ENCODE measurements around the gene UPF1.
"Not testable (repeated sequence)": the region's sequence is repeated elsewhere in the genome, so short reads cannot be mapped to it uniquely, and the experiment has no call there.

UPF1 gene

GRCh38 chr19:18799389-18799970 is 32.3 kb upstream of the UPF1 start:
- no peak for DNase-seq

GRCh38 chr19:18800079-18800478 is 31.7 kb upstream of the UPF1 start:
- no peak for DNase-seq

GRCh38 chr19:18800636-18801035 is 31.1 kb upstream of the UPF1 start:
- DNase-seq, result no peak

- no peak for DNase-seq
These were observed 29.4 kb upstream of the UPF1 start for GRCh38 chr19:18802354-18802753.

- DNase-seq, result no peak
These were observed 28.1 kb upstream of the UPF1 start for GRCh38 chr19:18803550-18804138.

GRCh38 chr19:18804139-18804601 is 27.6 kb upstream of the UPF1 start:
- DNase-seq, result no peak

- DNase-seq, result no peak
These were observed 27.1 kb upstream of the UPF1 start for GRCh38 chr19:18804643-18805042.

- no peak for DNase-seq
These were observed 23.9 kb upstream of the UPF1 start for GRCh38 chr19:18807861-18808331.

GRCh38 chr19:18809149-18809868 is 22.4 kb upstream of the UPF1 start:
- DNase-seq, result no peak

- DNase-seq, result not testable (repeated sequence)
These were observed 20.1 kb upstream of the UPF1 start for GRCh38 chr19:18811638-18812037.

- DNase-seq, result no peak
These were observed 17.7 kb upstream of the UPF1 start for GRCh38 chr19:18814063-18814462.

GRCh38 chr19:18815673-18816072 is 16.1 kb upstream of the UPF1 start:
- no peak for DNase-seq

GRCh38 chr19:18816645-18817044 is 15.1 kb upstream of the UPF1 start:
- DNase-seq, result not testable (repeated sequence)

GRCh38 chr19:18817574-18817973 is 14.2 kb upstream of the UPF1 start:
- no peak for DNase-seq

- no peak for DNase-seq
These were observed 3.0 kb upstream of the UPF1 start for GRCh38 chr19:18828786-18829185.

- no peak for DNase-seq
These were observed 1.3 kb upstream of the UPF1 start for GRCh38 chr19:18830488-18830887.

GRCh38 chr19:18832306-18833140 is 764 bp downstream of the UPF1 start:
- peak in 1 of 2 experiments; percentile 9 for DNase-seq

GRCh38 chr19:18833141-18833476 is 1.4 kb downstream of the UPF1 start:
- no peak for DNase-seq

GRCh38 chr19:18833849-18834643 is 2.3 kb downstream of the UPF1 start:
- no peak for DNase-seq

- DNase-seq, result no peak
These were observed 2.9 kb downstream of the UPF1 start for GRCh38 chr19:18834644-18834984.

GRCh38 chr19:18839465-18840287 is 7.9 kb downstream of the UPF1 start:
- DNase-seq, result no peak
